Measurements from ENCODE around the gene GLIS1.

GLIS1 gene

DNA sequence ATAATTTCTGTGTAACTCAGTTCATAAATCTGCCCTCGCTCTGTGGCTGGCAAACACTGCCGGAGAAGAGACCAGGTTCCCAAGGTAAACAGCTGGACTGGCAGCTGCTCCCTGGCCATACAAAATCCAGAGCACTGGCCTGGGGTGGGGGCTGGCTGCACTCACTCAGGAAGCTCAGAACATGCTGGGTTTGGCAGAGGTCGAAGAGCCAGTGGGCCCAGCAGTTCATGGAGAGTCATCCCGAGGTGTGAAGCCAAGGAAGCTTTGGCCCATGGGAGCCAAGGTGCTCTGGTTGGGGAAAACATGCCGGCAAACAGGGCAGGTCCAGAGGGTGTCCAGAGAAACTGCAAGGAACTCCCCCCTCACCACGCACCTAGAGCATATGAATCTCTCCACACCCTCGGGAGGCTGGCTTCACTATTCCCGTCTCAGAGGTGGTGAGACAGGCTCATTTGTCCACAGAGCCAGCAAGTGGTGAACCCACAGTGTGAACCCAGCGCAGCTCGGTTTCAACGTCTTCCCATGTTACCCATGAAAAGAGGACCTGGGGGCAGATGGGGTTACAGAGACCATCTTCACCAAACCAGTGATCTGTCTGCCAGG, 177.4 kb downstream of the GLIS1 start:
- TF ChIP-seq, protein P1, sequence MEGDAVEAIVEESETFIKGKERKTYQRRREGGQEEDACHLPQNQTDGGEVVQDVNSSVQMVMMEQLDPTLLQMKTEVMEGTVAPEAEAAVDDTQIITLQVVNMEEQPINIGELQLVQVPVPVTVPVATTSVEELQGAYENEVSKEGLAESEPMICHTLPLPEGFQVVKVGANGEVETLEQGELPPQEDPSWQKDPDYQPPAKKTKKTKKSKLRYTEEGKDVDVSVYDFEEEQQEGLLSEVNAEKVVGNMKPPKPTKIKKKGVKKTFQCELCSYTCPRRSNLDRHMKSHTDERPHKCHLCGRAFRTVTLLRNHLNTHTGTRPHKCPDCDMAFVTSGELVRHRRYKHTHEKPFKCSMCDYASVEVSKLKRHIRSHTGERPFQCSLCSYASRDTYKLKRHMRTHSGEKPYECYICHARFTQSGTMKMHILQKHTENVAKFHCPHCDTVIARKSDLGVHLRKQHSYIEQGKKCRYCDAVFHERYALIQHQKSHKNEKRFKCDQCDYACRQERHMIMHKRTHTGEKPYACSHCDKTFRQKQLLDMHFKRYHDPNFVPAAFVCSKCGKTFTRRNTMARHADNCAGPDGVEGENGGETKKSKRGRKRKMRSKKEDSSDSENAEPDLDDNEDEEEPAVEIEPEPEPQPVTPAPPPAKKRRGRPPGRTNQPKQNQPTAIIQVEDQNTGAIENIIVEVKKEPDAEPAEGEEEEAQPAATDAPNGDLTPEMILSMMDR (IDR thresholded peaks at IDR 0.05; ENCODE audit: low read depth, low read length, missing control alignments): no peak
- DNase-seq (ENCODE audit: extremely low read depth, low read depth): no peak

GRCh38 chr1:53560581-53561502, 178.1 kb downstream of the GLIS1 start:
- DNase-seq (ENCODE audit: extremely low read depth, low read depth): no peak
- no peak overlapping the region for H3K4me3 ChIP-seq (replicated peaks; ENCODE audit: low read depth, low read length)
- TF ChIP-seq, protein P1 (IDR thresholded peaks at IDR 0.05; ENCODE audit: low read depth, low read length, missing control alignments): no peak

More for the DNA sequence above, 177.4 kb downstream of the GLIS1 start:
- H3K4me3 ChIP-seq (replicated peaks; ENCODE audit: low read depth, low read length): no peak overlapping the region

DNA sequence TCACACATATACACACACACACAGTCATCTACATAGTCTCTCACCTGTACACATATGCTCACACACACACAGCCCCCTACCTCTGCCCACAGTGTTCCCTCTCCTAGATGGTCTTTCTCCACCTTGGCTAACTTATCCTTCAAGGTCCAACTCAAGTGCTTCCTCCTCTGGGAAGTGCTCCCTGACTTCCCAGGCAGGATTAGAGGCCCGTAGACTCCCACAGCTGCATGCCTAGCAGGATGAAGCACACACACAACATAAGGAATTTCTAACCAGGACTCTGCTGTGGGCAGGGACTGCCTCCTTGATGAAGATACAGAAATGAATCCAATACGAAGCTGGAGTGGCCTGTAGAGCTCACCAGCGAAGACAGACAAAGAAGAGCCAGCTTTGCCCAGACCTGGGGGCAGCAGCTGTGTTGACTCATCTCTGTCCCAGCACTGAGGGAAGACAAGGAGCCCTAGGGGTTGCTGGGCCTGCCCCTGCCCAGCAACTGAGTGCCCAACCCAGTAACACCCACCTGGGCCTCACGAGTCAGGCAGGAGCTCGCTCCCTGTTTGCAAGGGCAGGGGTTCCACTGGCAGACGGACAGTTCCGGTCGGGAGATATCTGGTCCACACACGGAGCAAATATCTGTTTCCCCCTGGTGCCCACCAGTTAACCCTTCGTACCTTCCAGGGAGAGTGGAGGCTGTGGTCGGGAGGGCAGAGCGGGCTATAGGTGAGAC, 178.9 kb downstream of the GLIS1 start:
- TF ChIP-seq, protein P1 (IDR thresholded peaks at IDR 0.05; ENCODE audit: low read depth, low read length, missing control alignments): no peak
- no peak for DNase-seq (ENCODE audit: extremely low read depth, low read depth)
- H3K4me3 ChIP-seq (replicated peaks; ENCODE audit: low read depth, low read length): no peak overlapping the region

DNA sequence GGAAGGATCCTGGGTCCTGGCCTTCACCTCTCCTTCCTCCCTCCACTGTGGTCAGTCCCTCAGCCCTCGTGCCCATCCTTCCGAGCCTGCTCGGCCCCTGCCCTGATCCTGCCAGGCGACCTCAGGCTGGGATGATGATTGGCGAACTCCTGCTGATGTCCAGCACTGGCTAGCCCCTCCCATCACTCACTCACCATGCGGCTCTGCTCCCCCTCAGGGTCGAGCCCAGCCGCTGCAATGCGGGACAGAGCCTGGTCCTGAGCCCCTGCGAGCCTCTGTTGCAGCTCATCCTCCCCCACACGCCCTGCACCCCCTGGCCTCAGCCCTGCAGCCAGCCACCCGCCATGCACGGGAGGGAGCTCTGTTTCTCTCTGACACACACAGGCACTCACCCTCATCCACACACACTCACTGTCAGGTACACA, 179.6 kb downstream of the GLIS1 start:
- DNase-seq (ENCODE audit: extremely low read depth, low read depth): no peak
- TF ChIP-seq, protein P1 (IDR thresholded peaks at IDR 0.05; ENCODE audit: low read depth, low read length, missing control alignments): no peak
- no peak overlapping the region for H3K4me3 ChIP-seq (replicated peaks; ENCODE audit: low read depth, low read length)

DNA sequence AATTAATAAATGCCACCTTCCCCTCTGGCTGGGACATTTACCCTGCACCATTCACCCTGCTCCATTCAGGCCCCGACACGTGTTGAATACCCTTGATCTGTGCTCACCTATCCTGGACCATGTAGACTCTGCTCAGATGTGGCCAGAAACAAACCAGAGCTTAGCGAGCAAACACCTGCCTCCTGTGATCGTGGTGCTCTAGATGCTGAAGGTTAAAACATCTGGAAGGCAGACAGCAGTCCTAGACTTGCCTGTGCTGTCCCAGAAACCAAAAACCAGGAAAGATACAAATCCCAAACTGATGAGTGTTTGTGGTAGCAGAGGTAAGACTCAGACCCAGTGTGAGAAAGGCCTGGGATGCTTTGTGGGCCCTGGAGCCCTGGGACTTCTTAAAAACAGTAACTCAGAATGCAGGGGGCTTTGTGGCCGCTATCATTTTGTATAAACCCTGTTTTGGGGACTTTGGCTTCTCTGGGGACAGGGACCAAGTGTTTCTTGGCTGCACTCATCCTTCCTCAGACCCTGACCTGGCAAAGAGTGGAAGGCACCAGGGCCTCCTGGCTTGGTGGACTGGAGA, 180.1 kb downstream of the GLIS1 start:
- TF ChIP-seq, protein P1 (IDR thresholded peaks at IDR 0.05; ENCODE audit: low read depth, low read length, missing control alignments): no peak
- H3K4me3 ChIP-seq (replicated peaks; ENCODE audit: low read depth, low read length): no peak overlapping the region
- no peak for DNase-seq (ENCODE audit: extremely low read depth, low read depth)

Measured in HFF-Myc (cell line).